Hepatocyte (in vitro differentiated cells): ENCODE measurements around the gene RAP1GAP2. TPM values are rescaled to one million over a fixed set of nuclear protein-coding genes. Genes with fewer than 3 reads are reported as not detected.
"Not testable (repeated sequence)": the region's sequence is repeated elsewhere in the genome, so short reads cannot be mapped to it uniquely, and the experiment has no call there.

Source experiments
- DNase-seq: peaks from one replicate; pipeline ENCODE4 v3.0.0-alpha.2; 2016; ENCODE audit warnings: low spot score
- H2AFZ ChIP-seq: fragments of 200-600 bp; sonication (generic); 2 replicates; pipeline ENCODE4 v1.6.0; 2016; ENCODE audit warnings: antibody characterized with exemption, mild to moderate bottlenecking
- H3K27ac ChIP-seq: fragments of 200-600 bp; sonication (generic); 2 replicates; pipeline ENCODE4 v1.5.1; 2016; ENCODE audit warnings: mild to moderate bottlenecking
- H3K27me3 ChIP-seq: fragments of 200-600 bp; sonication (generic); 2 replicates; pipeline ENCODE4 v1.6.1; 2016
- H3K36me3 ChIP-seq: fragments of 200-600 bp; sonication (generic); replicated peaks from 2 replicates; pipeline ENCODE4 v1.5.1; 2016; ENCODE audit warnings: low read depth; ENCODE audit not compliant: insufficient read depth
- H3K4me1 ChIP-seq: fragments of 200-600 bp; sonication (generic); 2 replicates; pipeline ENCODE4 v1.5.1; 2016; ENCODE audit warnings: mild to moderate bottlenecking, moderate library complexity; ENCODE audit not compliant: insufficient read depth
- H3K4me2 ChIP-seq: fragments of 200-600 bp; sonication (generic); 2 replicates; pipeline ENCODE4 v1.6.0; 2016
- H3K4me3 ChIP-seq: fragments of 200-600 bp; sonication (generic); 2 replicates; pipeline ENCODE4 v1.5.1; 2016; ENCODE audit warnings: mild to moderate bottlenecking
- H3K79me2 ChIP-seq: fragments of 200-600 bp; sonication (generic); 2 replicates; pipeline ENCODE4 v1.6.0; 2017; ENCODE audit warnings: mild to moderate bottlenecking
- H3K9me2 ChIP-seq: fragments of 200-600 bp; sonication (generic); replicated peaks from 2 replicates; pipeline ENCODE4 v1.6.0; 2017; ENCODE audit warnings: mild to moderate bottlenecking; ENCODE audit not compliant: insufficient read depth
- H3K9me3 ChIP-seq: fragments of 200-600 bp; sonication (generic); 2 replicates; pipeline ENCODE4 v1.5.1; 2016; ENCODE audit warnings: low read depth, mild to moderate bottlenecking
- H4K20me1 ChIP-seq: fragments of 200-600 bp; sonication (generic); 2 replicates; pipeline ENCODE4 v1.6.0; 2016; ENCODE audit warnings: mild to moderate bottlenecking; ENCODE audit not compliant: insufficient read depth, poor library complexity, severe bottlenecking
- CTCF ChIP-seq: fragments of 200-600 bp; sonication (generic); IDR thresholded peaks from 2 replicates; pipeline ENCODE4 v1.5.1; 2016; ENCODE audit warnings: antibody characterized with exemption, mild to moderate bottlenecking; ENCODE audit not compliant: poor library complexity
- EZH2 ChIP-seq: fragments of 200-600 bp; sonication (generic); IDR thresholded peaks from 2 replicates; pipeline ENCODE4 v1.6.1; 2016; ENCODE audit warnings: antibody characterized with exemption, mild to moderate bottlenecking, borderline replicate concordance
- EZH2phosphoT487 ChIP-seq: fragments of 200-600 bp; sonication (generic); IDR thresholded peaks from one replicate; pipeline ENCODE4 v1.6.1; 2018; ENCODE audit warnings: antibody characterized with exemption, mild to moderate bottlenecking, low read depth, moderate library complexity; ENCODE audit not compliant: unreplicated experiment, severe bottlenecking
- WGBS: methylation state at CpG from one replicate; pipeline ENCODE4 v1.1.6; 2016; ENCODE audit warnings: low lambda C conversion rate; ENCODE audit errors: missing lambda C conversion rate; 5-methylcytosine and 5-hydroxymethylcytosine counted together
- polyA plus RNA-seq: library from polyadenylated mRNA; unstranded; fragments of >200 nt; fragmentation: Nextera tagmentation; extraction: Ambion mirVana; gene quantifications from 2 replicates; pipeline ENCODE4 v1.2.1, GENCODE V29; 2016
- total RNA-seq: library from RNA; depleted of rRNA; stranded (reverse); fragments of >200 nt; gene quantifications from 2 replicates; pipeline ENCODE4 v1.2.3, GENCODE V29; 2014

Gene RAP1GAP2
- total and polyA plus RNA-seq, 2 experiments from 2014 or later: 3.0 to 10.0 TPM

DNA sequence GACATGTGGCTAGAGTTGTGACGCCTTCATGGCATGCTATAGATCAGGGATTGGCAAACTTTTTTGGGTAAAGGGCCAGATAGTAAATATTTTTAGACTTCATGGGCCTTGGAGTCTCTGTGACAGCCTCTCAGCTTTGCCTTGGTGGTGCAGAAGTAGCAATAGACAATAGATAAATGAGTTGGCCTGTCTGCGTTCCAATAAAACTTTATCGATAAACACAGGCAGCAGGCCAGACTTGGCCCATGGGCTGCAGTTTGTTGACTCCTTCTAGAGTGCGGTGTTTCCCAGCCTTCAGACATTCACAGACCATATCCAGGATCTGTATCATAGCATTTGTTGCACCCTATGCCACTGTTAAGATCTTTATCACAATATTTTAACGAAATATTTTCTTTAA lies 190.7 kb downstream of the RAP1GAP2 start:
- no peaks in the 10 kb centered on the region for H3K79me2 ChIP-seq
- H2AFZ ChIP-seq: no peak overlapping the region
- no peak for DNase-seq
- WGBS: 98% methylated on average over 5 of the region's 5 CpGs
- no peaks in the 10 kb centered on the region for H4K20me1 ChIP-seq
- H3K4me2 ChIP-seq: no peak overlapping the region
- no peaks in the 10 kb centered on the region for H3K9me2 ChIP-seq
- no peak overlapping the region for H3K27ac ChIP-seq
- no peaks in the 10 kb centered on the region for H3K36me3 ChIP-seq
- no peaks in the 10 kb centered on the region for H3K9me3 ChIP-seq
- TF ChIP-seq EZH2 (no peak), EZH2phosphoT487 (no peak), CTCF (no peak)
- no peaks in the 10 kb centered on the region for H3K4me1 ChIP-seq
- H3K27me3 ChIP-seq: no peaks in the 10 kb centered on the region
- H3K4me3 ChIP-seq: no peak overlapping the region

DNA sequence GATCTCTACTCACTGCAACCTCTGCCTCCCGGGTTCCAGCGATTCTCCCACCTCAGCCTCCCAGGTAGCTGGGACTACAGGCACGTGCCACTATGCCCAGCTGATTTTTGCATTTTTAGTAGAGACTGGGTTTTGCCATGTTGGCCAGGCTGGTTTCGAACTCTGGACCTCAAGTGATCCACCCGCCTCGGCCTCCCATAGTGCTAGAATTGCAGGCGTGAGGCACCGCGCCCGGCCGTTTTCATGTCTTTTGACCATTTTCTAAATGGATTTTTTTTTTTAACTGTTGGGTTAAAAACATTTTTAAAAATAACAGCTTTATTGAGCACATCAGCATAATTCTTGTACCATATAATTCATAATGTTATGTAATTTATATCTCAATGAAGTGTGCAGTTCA lies 193.2 kb downstream of the RAP1GAP2 start:
- not testable (repeated sequence) for H3K9me2 ChIP-seq
- WGBS: 94% methylated on average over 11 of the region's 11 CpGs

DNA sequence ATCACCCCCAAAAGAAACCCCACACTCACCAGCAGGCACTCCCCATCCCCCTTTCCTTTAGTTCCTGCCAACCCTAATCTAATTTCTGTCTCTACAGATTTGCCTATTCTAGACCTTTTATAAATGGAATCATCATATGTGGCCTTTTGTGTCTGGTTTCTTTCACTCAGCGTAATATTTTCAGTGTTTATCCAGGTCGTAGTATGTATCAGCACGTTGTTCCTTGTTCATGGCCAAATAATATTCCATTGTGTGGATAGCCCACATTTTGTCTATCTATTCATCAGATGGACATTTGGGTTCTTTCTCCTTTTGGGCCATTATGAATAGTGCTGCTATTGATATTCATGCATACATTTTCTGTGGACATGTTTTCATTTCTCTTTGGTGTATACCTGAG lies 193.6 kb downstream of the RAP1GAP2 start:
- Histone ChIP-seq H3K27ac (no peak overlapping the region), H4K20me1 (no peaks in the 10 kb centered on the region), H3K79me2 (no peaks in the 10 kb centered on the region), H3K9me3 (no peaks in the 10 kb centered on the region), H3K4me3 (no peak overlapping the region), H3K9me2 (no peaks in the 10 kb centered on the region), H3K4me1 (no peaks in the 10 kb centered on the region), H3K27me3 (no peaks in the 10 kb centered on the region), H3K36me3 (no peaks in the 10 kb centered on the region), H3K4me2 (no peak overlapping the region), H2AFZ (no peak overlapping the region)
- TF ChIP-seq EZH2 (no peak), CTCF (no peak), EZH2phosphoT487 (no peak)
- 97% methylated on average over 3 of the region's 3 CpGs for WGBS
- no peak for DNase-seq

More for the DNA sequence above, 193.2 kb downstream of the RAP1GAP2 start:
- H3K9me3 ChIP-seq, H2AFZ ChIP-seq, H3K27me3 ChIP-seq, H3K4me3 ChIP-seq, DNase-seq, H3K36me3 ChIP-seq, H4K20me1 ChIP-seq, H3K27ac ChIP-seq, H3K4me1 ChIP-seq, H3K4me2 ChIP-seq, H3K79me2 ChIP-seq: not testable (repeated sequence)

GRCh38 chr17:2990396-2990795 lies 194.2 kb downstream of the RAP1GAP2 start:
- Histone ChIP-seq H3K79me2 (no peaks in the 10 kb centered on the region), H3K4me3 (no peak overlapping the region), H3K36me3 (no peaks in the 10 kb centered on the region), H3K9me3 (no peaks in the 10 kb centered on the region), H3K27me3 (no peaks in the 10 kb centered on the region), H3K27ac (no peak overlapping the region), H3K4me1 (no peaks in the 10 kb centered on the region), H3K4me2 (no peak overlapping the region), H2AFZ (no peak overlapping the region), H4K20me1 (no peaks in the 10 kb centered on the region), H3K9me2 (no peaks in the 10 kb centered on the region)
- WGBS: 95% methylated on average over 9 of the region's 9 CpGs
- no peak for TF ChIP-seq CTCF
- no peak for TF ChIP-seq EZH2
- no peak for TF ChIP-seq EZH2phosphoT487
- no peak for DNase-seq

GRCh38 chr17:2991396-2992180 lies 195.3 kb downstream of the RAP1GAP2 start:
- not testable (repeated sequence) for DNase-seq, H3K4me3 ChIP-seq, H3K27me3 ChIP-seq, H3K27ac ChIP-seq, H3K79me2 ChIP-seq, H3K9me2 ChIP-seq, H3K4me2 ChIP-seq, H2AFZ ChIP-seq, H3K4me1 ChIP-seq, H3K9me3 ChIP-seq, H3K36me3 ChIP-seq, H4K20me1 ChIP-seq
- 95% methylated on average over 21 of the region's 21 CpGs for WGBS
